K562 (cell line): ENCODE results near the gene RCE1. TPM values are rescaled to one million over a fixed set of nuclear protein-coding genes. Genes with fewer than 3 reads are reported as not detected.

Experiments
- ATAC-seq: fragments of 200-7000 bp; cut with Tn5 transposase; 3 replicates; pipeline ENCODE4 v1.9.1; 2020; ENCODE audit warnings: moderate library complexity
- BruUV-seq: library from RNA; stranded (reverse); fragments of 400-500 nt; replicated peaks from 2 replicates; lab custom pipeline; 2021; lab: Mats Ljungman, UMichigan
- CTCF ChIA-PET: fragments of 300-600 bp; formaldehyde crosslinking; extraction: SDS; loops from one replicate; lab custom pipeline; 2021; ENCODE audit warnings: low intra/inter-chr PET ratio; lab: Yijun Ruan, JAX
- POLR2A ChIA-PET: fragments of 300-600, 350-650 bp; sonication (Branson Sonifier 250); formaldehyde crosslinking; extraction: SDS; loops from one replicate; lab custom pipeline; 2021; ENCODE audit warnings: antibody characterized with exemption, inconsistent platforms; lab: Yijun Ruan, JAX
- DNase-seq, 4 experiments: peaks; one replicate each; pipeline versions ENCODE4 v3.0.0 to v3.0.0-alpha.2; 2011 to 2018; ENCODE audit warnings: low spot score in 3 of 4, mixed read lengths in 3 of 4; ENCODE audit errors: extremely low read depth in 1 of 4
- FAIRE-seq: peaks from 2 replicates; lab custom pipeline; 2011; peaks lifted over from hg19 to GRCh38; lab: Jason Lieb, UNC
- H2AFZ ChIP-seq: 2 replicates; pipeline ENCODE4 v1.6.0; 2011; ENCODE audit warnings: low read depth, low read length, control low read depth, inconsistent platforms
- H3K27ac ChIP-seq: fragments of 200-600 bp; 3 replicates; pipeline ENCODE4 v1.8.0; 2011; ENCODE audit warnings: low read depth, mild to moderate bottlenecking, control low read depth, inconsistent platforms, low read length, moderate library complexity, mixed read lengths; ENCODE audit errors: extremely low read depth
- H3K27me3 ChIP-seq, 2 experiments: fragments of 300-600 bp in 1 of 2; 2 replicates in 1 of 2; 3 replicates in 1 of 2; pipeline versions ENCODE4 v1.6.0 to v1.8.0; 2011; ENCODE audit warnings: inconsistent platforms in 2 of 2, low read length in 2 of 2, mild to moderate bottlenecking in 1 of 2, mixed read lengths in 1 of 2, moderate library complexity in 1 of 2; ENCODE audit not compliant: control insufficient read depth in 2 of 2, insufficient read depth in 2 of 2
- H3K36me3 ChIP-seq: fragments of 300-600 bp; 3 replicates; pipeline ENCODE4 v1.8.0; 2011; ENCODE audit warnings: mild to moderate bottlenecking, low read length, inconsistent platforms; ENCODE audit not compliant: control insufficient read depth, insufficient read depth
- H3K4me1 ChIP-seq, 2 experiments: fragments of 200-600 bp in 1 of 2; replicated peaks in 1 of 2; 2 replicates in 1 of 2; 3 replicates in 1 of 2; pipeline versions ENCODE4 v1.5.1 to v1.8.0; 2011; ENCODE audit warnings: inconsistent platforms in 2 of 2, low read length in 2 of 2, mild to moderate bottlenecking in 1 of 2, mixed read lengths in 1 of 2, moderate library complexity in 1 of 2; ENCODE audit not compliant: control insufficient read depth in 2 of 2, insufficient read depth in 2 of 2
- H3K4me2 ChIP-seq: 2 replicates; pipeline ENCODE4 v1.6.1; 2011; ENCODE audit warnings: low read length, control low read depth, inconsistent platforms, mixed read lengths; ENCODE audit not compliant: insufficient read depth
- H3K4me3 ChIP-seq: fragments of 200-600 bp; sonication (generic), shearing (Covaris generic); 2 replicates; pipeline ENCODE4 v1.5.1; 2016; ENCODE audit warnings: control low read depth, inconsistent platforms
- H3K79me2 ChIP-seq: fragments of 200-600 bp; 3 replicates; pipeline ENCODE4 v1.8.0; 2011; ENCODE audit warnings: low read length, inconsistent platforms; ENCODE audit not compliant: control insufficient read depth, insufficient read depth
- H3K9ac ChIP-seq, 2 experiments: 2 replicates each; pipeline versions ENCODE4 v1.6.0 to v1.6.1; 2011; ENCODE audit warnings: low read depth in 2 of 2, low read length in 2 of 2, control low read depth in 1 of 2, inconsistent platforms in 1 of 2, mild to moderate bottlenecking in 1 of 2, mixed read lengths in 1 of 2; ENCODE audit not compliant: insufficient read depth in 1 of 2
- H3K9me1 ChIP-seq: one replicate; pipeline ENCODE4 v1.6.0; 2011; ENCODE audit warnings: inconsistent platforms, mild to moderate bottlenecking, low read length, moderate library complexity; ENCODE audit not compliant: control insufficient read depth, insufficient read depth
- H3K9me3 ChIP-seq: replicated peaks from 2 replicates; pipeline ENCODE4 v1.5.1; 2011; ENCODE audit warnings: low read depth, low read length, inconsistent platforms; ENCODE audit not compliant: control insufficient read depth, insufficient read depth
- H4K20me1 ChIP-seq: replicated peaks from 2 replicates; pipeline ENCODE4 v1.6.1; 2011; ENCODE audit warnings: low read length, inconsistent platforms, mixed read lengths; ENCODE audit not compliant: control insufficient read depth, insufficient read depth
- CHD1 ChIP-seq: fragments of 200-600 bp; sonication (generic); IDR thresholded peaks from one replicate; pipeline ENCODE4 v1.6.1; 2012; ENCODE audit warnings: mild to moderate bottlenecking, moderate library complexity, low read length, inconsistent platforms
- E2F6 ChIP-seq, 2 experiments: IDR thresholded peaks; 2 replicates each; pipeline ENCODE4 v1.6.1; 2011; ENCODE audit warnings: borderline replicate concordance in 1 of 2, control low read depth in 1 of 2, low read depth in 1 of 2, low read length in 1 of 2, mild to moderate bottlenecking in 1 of 2, mixed read lengths in 1 of 2, moderate library complexity in 1 of 2; ENCODE audit not compliant: insufficient read depth in 1 of 2, insufficient read length in 1 of 2, poor library complexity in 1 of 2, severe bottlenecking in 1 of 2; ENCODE audit errors: extremely low read depth in 1 of 2
- FOXA3 ChIP-seq, 2 experiments: fragments of 450-650 bp in 1 of 2; sonication (generic) in 1 of 2; formaldehyde crosslinking; IDR thresholded peaks in 1 of 2; conservative IDR thresholded peaks in 1 of 2; 2 replicates each; pipeline versions ENCODE4 v1.4.0 to v1.8.0; 2020 to 2022; ENCODE audit warnings: mild to moderate bottlenecking in 2 of 2, missing genetic modification reagents in 1 of 2
- GATA2 ChIP-seq: sonication (generic); formaldehyde crosslinking; IDR thresholded peaks from 2 replicates; pipeline ENCODE4 v1.4.0; 2020; ENCODE audit warnings: mild to moderate bottlenecking, missing genetic modification reagents
- HNRNPK ChIP-seq: fragments of 200-400 bp; formaldehyde crosslinking; IDR thresholded peaks from one replicate; pipeline ENCODE4 v1.6.1; 2018; ENCODE audit warnings: mild to moderate bottlenecking, low read depth, low read length; ENCODE audit not compliant: poor library complexity, severe bottlenecking
- KDM1A ChIP-seq, 2 experiments: fragments of 450-650 bp; IDR thresholded peaks; 2 replicates each; pipeline ENCODE4 v1.6.1; 2016; ENCODE audit warnings: mild to moderate bottlenecking in 2 of 2
- NFE2 ChIP-seq: IDR thresholded peaks from 2 replicates; pipeline ENCODE4 v1.6.1; 2014; ENCODE audit warnings: antibody characterized with exemption, low read depth
- NUFIP1 ChIP-seq: fragments of 450-650 bp; IDR thresholded peaks from 2 replicates; pipeline ENCODE4 v1.6.1; 2018; ENCODE audit not compliant: partially characterized antibody
- PHF8 ChIP-seq: fragments of 200-600 bp; sonication (generic); IDR thresholded peaks from 2 replicates; pipeline ENCODE4 v1.6.1; 2012; ENCODE audit warnings: mixed run types, mild to moderate bottlenecking, inconsistent platforms, low read length, moderate library complexity, borderline replicate concordance
- POLR2AphosphoS2 ChIP-seq: IDR thresholded peaks from 2 replicates; pipeline ENCODE4 v1.6.1; 2012; ENCODE audit warnings: low read length, improper control_type of control experiment
- SAP30 ChIP-seq: fragments of 200-600 bp; sonication (generic); IDR thresholded peaks from 2 replicates; pipeline ENCODE4 v1.6.1; 2012; ENCODE audit warnings: borderline replicate concordance, low read depth, mild to moderate bottlenecking, moderate library complexity, low read length, control low read depth, inconsistent platforms; ENCODE audit not compliant: insufficient read depth, poor library complexity, severe bottlenecking
- SIN3A ChIP-seq, 2 experiments: fragments of 150-350 bp in 1 of 2; IDR thresholded peaks; 2 replicates each; pipeline ENCODE4 v1.6.1; 2011 to 2016; ENCODE audit warnings: borderline replicate concordance in 2 of 2, low read depth in 2 of 2, low read length in 2 of 2, mild to moderate bottlenecking in 2 of 2, moderate library complexity in 2 of 2; ENCODE audit not compliant: control insufficient read depth in 1 of 2
- SIN3B ChIP-seq: fragments of 450-650 bp; IDR thresholded peaks from 2 replicates; pipeline ENCODE4 v1.6.1; 2017; ENCODE audit warnings: low read depth, mild to moderate bottlenecking, moderate library complexity
- SMAD4 ChIP-seq: fragments of 250-450 bp; sonication (Bioruptor Pico); conservative IDR thresholded peaks from 2 replicates; pipeline ENCODE4 v1.8.0; 2021; ENCODE audit warnings: inconsistent platforms, mild to moderate bottlenecking, moderate library complexity
- TAF9B ChIP-seq: fragments of 450-650 bp; IDR thresholded peaks from 2 replicates; pipeline ENCODE4 v1.6.1; 2018; ENCODE audit warnings: mild to moderate bottlenecking; ENCODE audit not compliant: partially characterized antibody
- TCF3 ChIP-seq: sonication (generic); formaldehyde crosslinking; IDR thresholded peaks from 2 replicates; pipeline ENCODE4 v1.4.0; 2020; ENCODE audit warnings: mild to moderate bottlenecking, missing genetic modification reagents
- TEAD4 ChIP-seq, 2 experiments: sonication (generic) in 1 of 2; formaldehyde crosslinking in 1 of 2; IDR thresholded peaks; 2 replicates each; pipeline versions ENCODE4 v1.6.1 to v1.8.0; 2012 to 2022; ENCODE audit warnings: borderline replicate concordance in 1 of 2, inconsistent platforms in 1 of 2, low read length in 1 of 2, mild to moderate bottlenecking in 1 of 2, missing genetic modification reagents in 1 of 2
- YBX1 ChIP-seq: fragments of 450-650 bp; IDR thresholded peaks from 2 replicates; pipeline ENCODE4 v1.7.1; 2016; ENCODE audit warnings: mild to moderate bottlenecking
- ZFPM2 ChIP-seq: fragments of 250-450 bp; sonication (Bioruptor Pico); IDR thresholded peaks from 2 replicates; pipeline ENCODE4 v1.5.1; 2022; ENCODE audit warnings: mild to moderate bottlenecking
- ZNF354B ChIP-seq: fragments of 250-450 bp; sonication (Bioruptor Pico); IDR thresholded peaks from 2 replicates; pipeline ENCODE4 v1.4.0; 2020
- WGBS: fragments of 100-300 bp; shearing (Covaris generic); methylation state at CpG from one replicate; pipeline ENCODE4 v1.1.6; 2016; ENCODE audit warnings: low coverage, mixed read lengths; ENCODE audit not compliant: insufficient coverage; ENCODE audit errors: missing lambda C conversion rate; 5-methylcytosine and 5-hydroxymethylcytosine counted together
- in situ Hi-C: fragments of 300-500 bp; cut with MboI; formaldehyde crosslinking; loops from 4 replicates; pipeline ENCODE4 v1.15.0; 2018; ENCODE audit warnings: inconsistent platforms, mixed read lengths
- intact Hi-C: fragments of 100-400 bp; cut with micrococcal nuclease; formaldehyde crosslinking; loops from 2 replicates; pipeline ENCODE4 v1.14.2; 2022
- polyA plus RNA-seq, 8 experiments: library from polyadenylated mRNA; depleted of rRNA in 4 of 8; stranded (reverse) in 5 of 8; unstranded in 3 of 8; fragments of >200 nt; fragmentation: Nextera tagmentation in 2 of 8; fragmentation: Illumina TruSeq in 1 of 8; extraction: Ambion mirVana in 2 of 8; extraction: Trizol in 1 of 8; gene quantifications; 2 replicates each; pipeline versions ENCODE4 v1.2.1 to v1.2.3, GENCODE V29; 2011 to 2014; ENCODE audit warnings: inconsistent platforms in 1 of 8, missing spikeins in 1 of 8
- total RNA-seq, 7 experiments: library from RNA; depleted of rRNA in 6 of 7; stranded (reverse); fragments of >200 nt in 6 of 7; fragmentation: Illumina TruSeq in 2 of 7; extraction: Trizol in 2 of 7; gene quantifications; 2 replicates each; pipeline versions ENCODE4 v1.2.1 to v1.2.3, GENCODE V29; 2011 to 2021; ENCODE audit warnings: low replicate concordance in 1 of 7

The RCE1 gene
- total and polyA plus RNA-seq, 9 of the 15 experiments (the other 6 are each of a cell fraction or from before 2014, with no cell fraction given), result 0.75 to 41.5 (median 15.1) TPM

- Histone ChIP-seq H3K27ac (peak overlapping the region; percentile 98), H3K27me3 (no peaks in the 10 kb centered on the region), H3K4me1 (peaks cover 42 to 51% of the 10 kb centered on the region in 2 experiments), H4K20me1 (no peaks in the 10 kb centered on the region), H3K36me3 (peaks cover 58% of the 10 kb centered on the region; the same call in 2 of the 3 replicates), H2AFZ (peak overlapping the region; percentile 92), H3K4me3 (peak overlapping the region; percentile 99), H3K9me3 (no peaks in the 10 kb centered on the region), H3K9ac (peak overlapping the region; percentile 97 to 100), H3K79me2 (peaks cover 48% of the 10 kb centered on the region), H3K9me1 (no peaks in the 10 kb centered on the region), H3K4me2 (peak overlapping the region; percentile 99)
- no peak for FAIRE-seq
- TSS peak; percentile 70 for BruUV-seq
- intact Hi-C loops (loop anchor here (5.0 kb wide), 1 partner anchor 133 kb away; the partner anchor contains the start of gene C11orf86), in situ Hi-C loops (no loop called here)
- no peak for ATAC-seq
- 9% methylated on average over 13 of the region's 16 CpGs for WGBS
- no peak for DNase-seq
- ChIA-PET CTCF (no interaction called here), POLR2A (interaction anchor here (0.6 to 5.3 kb wide), 17 partner anchors 10 to 1429 kb away, joined by 3 to 58 read pairs (median 3); partner anchors contain the start of gene PELI3)
- no peak for TF ChIP-seq SMAD4 (CRISPR knock-in tag)
- TF ChIP-seq YBX1, result no peak
- no peak for TF ChIP-seq NUFIP1
- no peak for TF ChIP-seq ZFPM2 (CRISPR knock-in tag)
- TF ChIP-seq KDM1A (IDR thresholded peaks at IDR 0.05), result no peak
- TF ChIP-seq TAF9B, result no peak
- TF ChIP-seq GATA2, result no peak
- no peak for TF ChIP-seq ZNF354B (CRISPR knock-in tag)
- no peak for TF ChIP-seq TEAD4 (IDR thresholded peaks at IDR 0.05; ENCODE audit: low read length)
- TF ChIP-seq TEAD4 (CRISPR knock-in tag; IDR thresholded peaks at IDR 0.05; ENCODE audit: borderline replicate concordance), result no peak
- TF ChIP-seq CHD1, result peak; percentile 54
- no peak for TF ChIP-seq HNRNPK
- 0 out of 2 replicates have a peak, but pooled peaks have one; percentile 55 for TF ChIP-seq POLR2AphosphoS2
- TF ChIP-seq SIN3B, result no peak
- no peak for TF ChIP-seq TCF3
- TF ChIP-seq PHF8, result no peak
- TF ChIP-seq SAP30, result peak; percentile 47
- TF ChIP-seq E2F6 (IDR thresholded peaks at IDR 0.05; ENCODE audit: borderline replicate concordance in 1 of 2, extremely low read depth in 1 of 2, insufficient read depth in 1 of 2, insufficient read length in 1 of 2, low read depth in 1 of 2, low read length in 1 of 2, poor library complexity in 1 of 2, severe bottlenecking in 1 of 2), result peak in 1 of 2 experiments; percentile 25
- peak in 1 of 2 experiments; percentile 12; a peak in 1 of 4 replicates for TF ChIP-seq SIN3A (IDR thresholded peaks at IDR 0.05; ENCODE audit: borderline replicate concordance in 2 of 2, control insufficient read depth in 1 of 2, low read depth in 2 of 2, low read length in 2 of 2)
- TF ChIP-seq FOXA3 (CRISPR knock-in tag; conservative IDR thresholded peaks at IDR 0.05 in 1 of 2, IDR thresholded peaks at IDR 0.05 in 1 of 2), result peak in 1 of 2 experiments; percentile 49; a peak in 2 of 4 replicates
- TF ChIP-seq NFE2, result no peak
These were observed 695 bp downstream of the RCE1 start for GRCh38 chr11:66843776-66844495.
